GM12878 (cell line): ENCODE results near the gene BMF. TPM values are rescaled to one million over a fixed set of nuclear protein-coding genes. Genes with fewer than 3 reads are reported as not detected.

Experiments
- CHD1 ChIP-seq: IDR thresholded peaks from 2 replicates; pipeline ENCODE4 v1.6.1; 2012; ENCODE audit warnings: low read depth, low read length, improper control_type of control experiment
- CTCF ChIP-seq, 3 experiments: IDR thresholded peaks in 2 of 3; conservative IDR thresholded peaks in 1 of 3; 2 replicates each; pipeline ENCODE4 v1.5.1; 2011; ENCODE audit warnings: low read depth in 3 of 3, low read length in 3 of 3, mild to moderate bottlenecking in 3 of 3, control low read depth in 2 of 3, moderate library complexity in 2 of 3, inconsistent platforms in 1 of 3, mixed read lengths in 1 of 3; ENCODE audit not compliant: control insufficient read depth in 2 of 3, insufficient read depth in 1 of 3; ENCODE audit errors: extremely low read depth in 1 of 3
- DPF2 ChIP-seq: fragments of 450-650 bp; IDR thresholded peaks from 2 replicates; pipeline ENCODE4 v1.6.1; 2017; ENCODE audit warnings: mild to moderate bottlenecking
- E2F4 ChIP-seq: IDR thresholded peaks from 2 replicates; pipeline ENCODE4 v1.6.1; 2012; ENCODE audit warnings: low read depth, low read length, improper control_type of control experiment
- JUNB ChIP-seq: IDR thresholded peaks from 2 replicates; pipeline ENCODE4 v1.6.1; 2016; ENCODE audit warnings: antibody characterized with exemption, mild to moderate bottlenecking
- KDM1A ChIP-seq: fragments of 200-600 bp; sonication (generic); IDR thresholded peaks from 2 replicates; pipeline ENCODE4 v1.6.1; 2016; ENCODE audit warnings: borderline replicate concordance
- MAX ChIP-seq: IDR thresholded peaks from 2 replicates; pipeline ENCODE4 v1.6.1; 2012; ENCODE audit warnings: low read depth, low read length, improper control_type of control experiment
- NKRF ChIP-seq: fragments of 450-650 bp; conservative IDR thresholded peaks from 2 replicates; pipeline ENCODE4 v1.6.1; 2017; ENCODE audit warnings: mild to moderate bottlenecking, moderate library complexity
- NRF1 ChIP-seq: conservative IDR thresholded peaks from 2 replicates; pipeline ENCODE4 v1.6.1; 2011; ENCODE audit warnings: mild to moderate bottlenecking, low read depth, low read length, improper control_type of control experiment
- PAX5 ChIP-seq: IDR thresholded peaks from 2 replicates; pipeline ENCODE4 v1.6.1; 2011; ENCODE audit warnings: low read depth, low read length, borderline replicate concordance
- RFX5 ChIP-seq: IDR thresholded peaks from 2 replicates; pipeline ENCODE4 v1.6.1; 2011; ENCODE audit warnings: low read depth, low read length, improper control_type of control experiment
- SMARCA5 ChIP-seq: fragments of 450-650 bp; IDR thresholded peaks from 2 replicates; pipeline ENCODE4 v1.6.1; 2017; ENCODE audit warnings: mild to moderate bottlenecking
- SMC3 ChIP-seq: IDR thresholded peaks from 2 replicates; pipeline ENCODE4 v1.6.1; 2011; ENCODE audit warnings: low read length, improper control_type of control experiment, borderline replicate concordance
- YY1 ChIP-seq: IDR thresholded peaks from 2 replicates; pipeline ENCODE4 v1.6.1; 2011; ENCODE audit warnings: low read depth, mild to moderate bottlenecking, low read length
- ZBTB33 ChIP-seq: fragments of 450-650 bp; IDR thresholded peaks from 2 replicates; pipeline ENCODE4 v1.6.1; 2017; ENCODE audit warnings: mild to moderate bottlenecking
- ZBTB4 ChIP-seq: fragments of 450-650 bp; formaldehyde crosslinking; IDR thresholded peaks from 2 replicates; pipeline ENCODE4 v1.4.0; 2022; ENCODE audit warnings: mild to moderate bottlenecking, moderate library complexity
- polyA plus RNA-seq, 11 experiments: library from polyadenylated mRNA; depleted of rRNA in 4 of 11; unstranded in 6 of 11; stranded (reverse) in 5 of 11; fragments of >200 nt; fragmentation: Nextera tagmentation in 4 of 11; fragmentation: Illumina TruSeq in 1 of 11; extraction: Ambion mirVana in 4 of 11; extraction: Trizol in 1 of 11; gene quantifications; 1 replicate in 1 of 11; 2 replicates in 10 of 11; pipeline versions ENCODE4 v1.2.1 to v1.2.3, GENCODE V29; 2011 to 2016; ENCODE audit warnings: inconsistent platforms in 2 of 11, missing spikeins in 2 of 11, low read depth in 1 of 11
- total RNA-seq, 4 experiments: library from RNA; depleted of rRNA in 3 of 4; stranded (reverse); fragments of >200 nt in 3 of 4; fragmentation: Illumina TruSeq in 1 of 4; extraction: Trizol in 1 of 4; gene quantifications; 2 replicates each; pipeline versions ENCODE4 v1.2.1 to v1.2.3, GENCODE V29; 2013 to 2021

Gene BMF
- total and polyA plus RNA-seq, 10 of the 15 experiments (the other 5 are each of a cell fraction or from before 2014, with no cell fraction given): 0.82 to 34.9 (median 16.9) TPM

- TF ChIP-seq CTCF (IDR thresholded peaks at IDR 0.05 in 2 of 3, conservative IDR thresholded peaks at IDR 0.05 in 1 of 3; ENCODE audit: control insufficient read depth in 2 of 3, extremely low read depth in 1 of 3, insufficient read depth in 1 of 3, low read depth in 3 of 3, low read length in 3 of 3) (peak; percentile 97 to 100 (median 98); a peak in 5 of 6 replicates), NRF1 (no peak), PAX5 (peak; percentile 96), KDM1A (no peak), ZBTB4 (CRISPR knock-in tag) (no peak), NKRF (0 out of 2 replicates have a peak, but pooled peaks have one; percentile 33), RFX5 (peak; percentile 42; the same call in 1 of the 2 replicates), ZBTB33 (no peak), SMC3 (peak; percentile 94), DPF2 (peak; percentile 50; the same call in 1 of the 2 replicates), MAX (peak; percentile 73; the same call in 1 of the 2 replicates), JUNB (no peak), CHD1 (no peak), E2F4 (no peak), YY1 (peak; percentile 90), SMARCA5 (peak; percentile 87; the same call in 1 of the 2 replicates)
Observed at GRCh38 chr15:40044717-40045571, 63.7 kb downstream of the BMF start (continued).
